MM.1S (cell line): ENCODE data around the gene C9orf43.

Experiments used
- DNase-seq: peaks from one replicate; pipeline ENCODE4 v3.0.0-alpha.2; 2015
- H2AFZ ChIP-seq: fragments of 300-600 bp; sonication (generic); 2 replicates; pipeline ENCODE4 v1.6.0; 2016; ENCODE audit warnings: antibody characterized with exemption, low read length
- H3F3A ChIP-seq: fragments of 300-600 bp; sonication (generic); 2 replicates; pipeline ENCODE4 v1.6.1; 2016; ENCODE audit warnings: mild to moderate bottlenecking, antibody characterized with exemption, low read length, moderate library complexity, mixed read lengths; ENCODE audit not compliant: insufficient read depth
- H3K27ac ChIP-seq: fragments of 300-600 bp; sonication (generic); 2 replicates; pipeline ENCODE4 v1.5.1; 2016; ENCODE audit warnings: mild to moderate bottlenecking, low read length
- H3K27me3 ChIP-seq: fragments of 300-600 bp; sonication (generic); replicated peaks from 2 replicates; pipeline ENCODE4 v1.6.0; 2016; ENCODE audit warnings: low read length; ENCODE audit not compliant: insufficient read depth
- H3K36me3 ChIP-seq: fragments of 300-600 bp; sonication (generic); replicated peaks from 2 replicates; pipeline ENCODE4 v1.6.1; 2016; ENCODE audit warnings: mild to moderate bottlenecking, low read length, mixed read lengths; ENCODE audit not compliant: insufficient read depth
- H3K4me1 ChIP-seq: fragments of 300-600 bp; sonication (generic); 2 replicates; pipeline ENCODE4 v1.6.1; 2016; ENCODE audit warnings: low read length, mixed read lengths
- H3K4me2 ChIP-seq: fragments of 300-600 bp; sonication (generic); 2 replicates; pipeline ENCODE4 v1.6.0; 2016; ENCODE audit warnings: low read depth, low read length
- H3K4me3 ChIP-seq: fragments of 300-600 bp; sonication (generic); 2 replicates; pipeline ENCODE4 v1.5.1; 2016; ENCODE audit warnings: low read length, mixed read lengths
- H3K79me2 ChIP-seq: fragments of 300-600 bp; sonication (generic); 2 replicates; pipeline ENCODE4 v1.6.1; 2016; ENCODE audit warnings: mixed run types, low read length, mixed read lengths
- H3K9ac ChIP-seq: fragments of 300-600 bp; sonication (generic); 2 replicates; pipeline ENCODE4 v1.6.1; 2016; ENCODE audit warnings: low read length, mixed read lengths
- H3K9me2 ChIP-seq: fragments of 300-600 bp; sonication (generic); replicated peaks from 2 replicates; pipeline ENCODE4 v1.6.1; 2016; ENCODE audit warnings: mild to moderate bottlenecking, low read length, mixed read lengths; ENCODE audit not compliant: insufficient read depth
- H3K9me3 ChIP-seq: fragments of 300-600 bp; sonication (generic); replicated peaks from 2 replicates; pipeline ENCODE4 v1.6.1; 2016; ENCODE audit warnings: mild to moderate bottlenecking, low read length, mixed read lengths; ENCODE audit not compliant: insufficient read depth
- H4K20me1 ChIP-seq: fragments of 300-600 bp; sonication (generic); 2 replicates; pipeline ENCODE4 v1.6.1; 2016; ENCODE audit warnings: mild to moderate bottlenecking, low read length, moderate library complexity, mixed read lengths; ENCODE audit not compliant: insufficient read depth
- CTCF ChIP-seq: fragments of 300-600 bp; sonication (generic); IDR thresholded peaks from 2 replicates; pipeline ENCODE4 v1.5.1; 2016; ENCODE audit warnings: antibody characterized with exemption, low read length, mixed read lengths
- EZH2 ChIP-seq: fragments of 300-600 bp; sonication (generic); optimal IDR thresholded peaks from 2 replicates; pipeline ENCODE3; 2017; ENCODE audit warnings: low read depth, mild to moderate bottlenecking, antibody characterized with exemption, low read length, mixed read lengths
- EZH2phosphoT487 ChIP-seq: fragments of 300-600 bp; sonication (generic); IDR thresholded peaks from 2 replicates; pipeline ENCODE4 v1.6.1; 2018; ENCODE audit warnings: antibody characterized with exemption, low read length

The C9orf43 gene

GRCh38 chr9:113395000-113395861 is 15.3 kb upstream of the C9orf43 start:
- no peak overlapping the region for H2AFZ ChIP-seq
- H3K27ac ChIP-seq = no peak overlapping the region
- no peaks in the 10 kb centered on the region for H3F3A ChIP-seq
- H3K4me2 ChIP-seq = no peak overlapping the region
- H3K9me2 ChIP-seq = no peaks in the 10 kb centered on the region
- no peaks in the 10 kb centered on the region for H3K27me3 ChIP-seq
- no peak for DNase-seq
- no peaks in the 10 kb centered on the region for H3K9me3 ChIP-seq
- no peak for TF ChIP-seq CTCF
- TF ChIP-seq EZH2phosphoT487 = no peak
- TF ChIP-seq EZH2 = no peak
- H3K4me3 ChIP-seq = no peak overlapping the region
- no peak overlapping the region for H3K9ac ChIP-seq
- H4K20me1 ChIP-seq = no peaks in the 10 kb centered on the region
- 0 out of 2 replicates have a peak, but pooled peaks cover 6% of the 10 kb centered on the region for H3K4me1 ChIP-seq
- H3K36me3 ChIP-seq = no peaks in the 10 kb centered on the region
- peaks cover 16% of the 10 kb centered on the region for H3K79me2 ChIP-seq

- Histone ChIP-seq H3K9ac (no peak overlapping the region), H3K4me1 (peaks cover 12% of the 10 kb centered on the region), H3K9me3 (no peaks in the 10 kb centered on the region), H2AFZ (no peak overlapping the region), H3K79me2 (peaks cover 23% of the 10 kb centered on the region), H3F3A (no peaks in the 10 kb centered on the region), H3K4me2 (no peak overlapping the region), H3K4me3 (no peak overlapping the region), H4K20me1 (no peaks in the 10 kb centered on the region), H3K27me3 (no peaks in the 10 kb centered on the region), H3K27ac (no peak overlapping the region), H3K9me2 (no peaks in the 10 kb centered on the region), H3K36me3 (no peaks in the 10 kb centered on the region)
- TF ChIP-seq CTCF (no peak), EZH2 (no peak), EZH2phosphoT487 (no peak)
- no peak for DNase-seq
These were observed 13.3 kb upstream of the C9orf43 start for GRCh38 chr9:113397203-113397631.

- no peak for DNase-seq
- Histone ChIP-seq H3K9me2 (no peaks in the 10 kb centered on the region), H3K4me3 (no peak overlapping the region), H3F3A (no peaks in the 10 kb centered on the region), H2AFZ (no peak overlapping the region), H3K9ac (no peak overlapping the region), H3K27me3 (no peaks in the 10 kb centered on the region), H3K9me3 (no peaks in the 10 kb centered on the region), H3K27ac (no peak overlapping the region), H3K4me2 (no peak overlapping the region), H4K20me1 (no peaks in the 10 kb centered on the region), H3K4me1 (peaks cover 17% of the 10 kb centered on the region), H3K36me3 (no peaks in the 10 kb centered on the region), H3K79me2 (peaks cover 23% of the 10 kb centered on the region)
- TF ChIP-seq CTCF (no peak), EZH2 (no peak), EZH2phosphoT487 (no peak)
These were observed 11.8 kb upstream of the C9orf43 start for GRCh38 chr9:113398796-113399195.
